ENCODE data around the gene IMPG2. TPM values are rescaled to one million over a fixed set of nuclear protein-coding genes. Genes with fewer than 3 reads are reported as not detected.

Gene IMPG2
- total RNA-seq, 1 experiment from 2014 or later = 0.18 TPM

DNA sequence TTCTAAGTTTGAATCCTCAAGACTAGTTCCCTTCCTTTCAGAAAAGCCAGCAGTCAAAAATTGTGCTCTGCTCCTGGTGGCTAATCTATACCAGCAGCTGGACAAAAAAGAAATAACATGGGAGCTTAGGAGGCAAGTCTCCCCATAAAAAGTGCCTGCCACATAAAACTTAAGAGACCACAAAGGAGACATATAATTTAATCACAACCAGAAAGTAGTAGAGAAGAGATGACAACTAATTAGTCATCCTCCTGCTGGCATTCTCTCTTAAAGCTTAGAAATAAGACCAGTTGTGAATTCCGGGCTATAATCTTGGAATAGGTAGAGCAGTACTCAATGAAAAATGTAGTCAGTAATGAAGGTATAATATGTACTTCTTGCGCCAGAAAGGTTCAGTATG lies 20.2 kb upstream of the IMPG2 start:
- Histone ChIP-seq H2AFZ (ENCODE audit: low read length) (no peak overlapping the region), H3K27ac (ENCODE audit: low read length) (no peak overlapping the region), H4K20me1 (ENCODE audit: low read length) (no peaks in the 10 kb centered on the region), H3K9ac (ENCODE audit: low read length) (no peak overlapping the region), H3K4me3 (ENCODE audit: low read length) (no peak overlapping the region), H3K9me2 (replicated peaks; ENCODE audit: low read length) (no peaks in the 10 kb centered on the region), H3K4me2 (ENCODE audit: low read length) (no peak overlapping the region), H3K4me1 (ENCODE audit: insufficient read depth, low read length) (peaks cover 11% of the 10 kb centered on the region), H3K27me3 (ENCODE audit: low read length) (no peaks in the 10 kb centered on the region), H3F3A (ENCODE audit: low read length, unreplicated experiment) (no peaks in the 10 kb centered on the region), H3K36me3 (ENCODE audit: low read depth, low read length) (no peaks in the 10 kb centered on the region), H3K9me3 (ENCODE audit: low read length) (no peaks in the 10 kb centered on the region), H3K79me2 (ENCODE audit: low read length) (no peaks in the 10 kb centered on the region)
- CTCF ChIA-PET = interaction anchor here (0.6 kb wide), 1 partner anchor 737 kb away, joined by 3 read pairs; no protein-coding TSS in a partner anchor
- DNase-seq (peak; percentile 68), ATAC-seq (peak; percentile 96)
- no TSS peak for BruUV-seq (replicated peaks)
- POLR2A ChIA-PET (ENCODE audit: unreplicated experiment) = no interaction called here
- intact Hi-C loops (cut with micrococcal nuclease) = no loop called here
- TF ChIP-seq EZH2phosphoT487 (IDR thresholded peaks at IDR 0.05; ENCODE audit: borderline replicate concordance, low read length) (no peak), EZH2 (IDR thresholded peaks at IDR 0.05; ENCODE audit: low read length, unreplicated experiment) (no peak)
- TF ChIP-seq, protein P1, sequence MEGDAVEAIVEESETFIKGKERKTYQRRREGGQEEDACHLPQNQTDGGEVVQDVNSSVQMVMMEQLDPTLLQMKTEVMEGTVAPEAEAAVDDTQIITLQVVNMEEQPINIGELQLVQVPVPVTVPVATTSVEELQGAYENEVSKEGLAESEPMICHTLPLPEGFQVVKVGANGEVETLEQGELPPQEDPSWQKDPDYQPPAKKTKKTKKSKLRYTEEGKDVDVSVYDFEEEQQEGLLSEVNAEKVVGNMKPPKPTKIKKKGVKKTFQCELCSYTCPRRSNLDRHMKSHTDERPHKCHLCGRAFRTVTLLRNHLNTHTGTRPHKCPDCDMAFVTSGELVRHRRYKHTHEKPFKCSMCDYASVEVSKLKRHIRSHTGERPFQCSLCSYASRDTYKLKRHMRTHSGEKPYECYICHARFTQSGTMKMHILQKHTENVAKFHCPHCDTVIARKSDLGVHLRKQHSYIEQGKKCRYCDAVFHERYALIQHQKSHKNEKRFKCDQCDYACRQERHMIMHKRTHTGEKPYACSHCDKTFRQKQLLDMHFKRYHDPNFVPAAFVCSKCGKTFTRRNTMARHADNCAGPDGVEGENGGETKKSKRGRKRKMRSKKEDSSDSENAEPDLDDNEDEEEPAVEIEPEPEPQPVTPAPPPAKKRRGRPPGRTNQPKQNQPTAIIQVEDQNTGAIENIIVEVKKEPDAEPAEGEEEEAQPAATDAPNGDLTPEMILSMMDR (conservative IDR thresholded peaks at IDR 0.05; ENCODE audit: low read depth, low read length) = no peak

DNA sequence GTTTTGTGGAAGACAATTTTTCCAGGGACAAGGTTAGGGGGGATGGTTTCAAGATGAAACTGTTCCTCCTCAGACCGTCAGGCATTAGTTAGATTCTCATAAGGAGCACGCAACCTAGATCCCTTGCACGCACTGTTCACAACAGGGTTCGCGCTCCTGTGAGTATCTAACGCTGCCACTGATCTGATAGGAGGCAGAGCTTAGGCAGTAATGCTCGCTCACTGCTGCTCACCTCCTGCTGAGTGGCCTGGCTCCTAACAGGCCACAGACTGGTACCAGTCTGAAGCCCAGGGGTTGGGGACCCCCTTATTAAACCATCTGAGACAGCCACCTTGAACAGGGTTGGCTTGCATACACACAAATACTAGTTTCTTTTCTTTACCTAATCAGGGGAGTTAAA lies 13.5 kb upstream of the IMPG2 start:
- H3K27ac ChIP-seq (ENCODE audit: low read length) = no peak overlapping the region
- CTCF ChIA-PET = no interaction called here

DNA sequence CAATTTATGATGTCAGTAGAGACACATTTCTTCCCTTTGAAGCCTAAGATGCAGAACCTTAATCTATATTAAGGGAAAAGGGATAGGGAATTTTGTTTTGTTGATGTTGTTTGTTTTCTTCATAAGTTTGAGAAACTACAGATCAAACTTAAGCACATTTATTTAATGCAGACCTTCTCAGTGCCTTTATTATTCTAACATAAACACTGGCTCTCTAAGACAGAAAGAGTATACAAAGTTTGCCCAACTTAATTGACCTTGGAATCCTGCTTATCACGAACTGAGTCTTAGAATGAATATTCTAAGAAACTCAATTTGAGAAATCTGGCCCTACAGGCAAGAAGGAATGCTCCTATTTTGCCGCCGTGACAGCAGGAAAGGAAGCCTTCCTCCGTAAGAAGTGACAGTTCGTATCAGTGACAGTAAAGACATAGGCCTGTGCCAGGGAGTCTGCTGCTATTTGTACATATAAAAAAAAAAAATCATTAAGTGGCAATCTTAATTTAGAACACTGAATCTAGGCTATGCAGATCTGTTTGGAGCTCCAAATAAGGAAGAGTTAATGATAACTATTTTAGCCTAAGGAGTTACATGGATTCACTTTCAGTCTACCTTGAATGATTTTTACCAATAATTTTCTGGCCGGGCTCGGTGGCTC lies 8.8 kb upstream of the IMPG2 start:
- Histone ChIP-seq H3F3A (ENCODE audit: low read length, unreplicated experiment) (no peaks in the 10 kb centered on the region), H3K4me2 (ENCODE audit: low read length) (no peak overlapping the region), H3K27ac (ENCODE audit: low read length) (no peak overlapping the region), H3K4me1 (ENCODE audit: insufficient read depth, low read length) (no peaks in the 10 kb centered on the region), H3K36me3 (ENCODE audit: low read depth, low read length) (no peaks in the 10 kb centered on the region), H2AFZ (ENCODE audit: low read length) (no peak overlapping the region), H3K4me3 (ENCODE audit: low read length) (no peak overlapping the region), H3K27me3 (ENCODE audit: low read length) (no peaks in the 10 kb centered on the region), H4K20me1 (ENCODE audit: low read length) (no peaks in the 10 kb centered on the region), H3K9me3 (ENCODE audit: low read length) (no peaks in the 10 kb centered on the region), H3K9me2 (replicated peaks; ENCODE audit: low read length) (no peaks in the 10 kb centered on the region), H3K79me2 (ENCODE audit: low read length) (no peaks in the 10 kb centered on the region), H3K9ac (ENCODE audit: low read length) (no peak overlapping the region)
- no peak for TF ChIP-seq EZH2phosphoT487 (IDR thresholded peaks at IDR 0.05; ENCODE audit: borderline replicate concordance, low read length)
- TF ChIP-seq, protein P1 (conservative IDR thresholded peaks at IDR 0.05; ENCODE audit: low read depth, low read length) = no peak
- no peak for TF ChIP-seq EZH2 (IDR thresholded peaks at IDR 0.05; ENCODE audit: low read length, unreplicated experiment)
- intact Hi-C loops (cut with micrococcal nuclease) = no loop called here
- BruUV-seq (replicated peaks) = no TSS peak
- CTCF ChIA-PET = no interaction called here
- DNase-seq (no peak), ATAC-seq (no peak)
- POLR2A ChIA-PET (ENCODE audit: unreplicated experiment) = no interaction called here

More for the DNA sequence above, 13.5 kb upstream of the IMPG2 start:
- no peaks in the 10 kb centered on the region for H3K9me2 ChIP-seq (replicated peaks; ENCODE audit: low read length)
- H3K9ac ChIP-seq (ENCODE audit: low read length) = no peak overlapping the region
- H3K79me2 ChIP-seq (ENCODE audit: low read length) = no peaks in the 10 kb centered on the region
- DNase-seq (no peak), ATAC-seq (no peak)
- POLR2A ChIA-PET (ENCODE audit: unreplicated experiment) = no interaction called here
- H3K4me2 ChIP-seq (ENCODE audit: low read length) = no peak overlapping the region
- H2AFZ ChIP-seq (ENCODE audit: low read length) = no peak overlapping the region
- no peak overlapping the region for H3K4me3 ChIP-seq (ENCODE audit: low read length)
- H3K27me3 ChIP-seq (ENCODE audit: low read length) = no peaks in the 10 kb centered on the region
- TF ChIP-seq EZH2 (IDR thresholded peaks at IDR 0.05; ENCODE audit: low read length, unreplicated experiment) = no peak
- TF ChIP-seq, protein P1 (conservative IDR thresholded peaks at IDR 0.05; ENCODE audit: low read depth, low read length) = no peak
- no peak for TF ChIP-seq EZH2phosphoT487 (IDR thresholded peaks at IDR 0.05; ENCODE audit: borderline replicate concordance, low read length)
- no peaks in the 10 kb centered on the region for H3K9me3 ChIP-seq (ENCODE audit: low read length)
- no peaks in the 10 kb centered on the region for H4K20me1 ChIP-seq (ENCODE audit: low read length)
- no TSS peak for BruUV-seq (replicated peaks)
- no peaks in the 10 kb centered on the region for H3K4me1 ChIP-seq (ENCODE audit: insufficient read depth, low read length)
- intact Hi-C loops (cut with micrococcal nuclease) = no loop called here
- H3K36me3 ChIP-seq (ENCODE audit: low read depth, low read length) = no peaks in the 10 kb centered on the region
- H3F3A ChIP-seq (ENCODE audit: low read length, unreplicated experiment) = no peaks in the 10 kb centered on the region
